Urinary bladder (tissue), 4 donors: Measurements from ENCODE around the gene PRKCE. TPM values are rescaled to one million over a fixed set of nuclear protein-coding genes. Genes with fewer than 3 reads are reported as not detected.
A peak's percentile ranks its signal among the peaks of the same experiment; 100 is the strongest.

Source experiments
- DNase-seq: peaks from one replicate; pipeline ENCODE4 v3.0.0-alpha.2; 2015; ENCODE audit errors: extremely low spot score
- H3K27ac ChIP-seq: one replicate; pipeline ENCODE4 v1.5.1; 2013; ENCODE audit warnings: low read depth, mild to moderate bottlenecking, moderate library complexity
- H3K36me3 ChIP-seq: one replicate; pipeline ENCODE4 v1.6.1; 2013; ENCODE audit warnings: mild to moderate bottlenecking, moderate library complexity; ENCODE audit not compliant: insufficient read depth
- H3K4me1 ChIP-seq: one replicate; pipeline ENCODE4 v1.6.1; 2013; ENCODE audit warnings: mild to moderate bottlenecking, moderate library complexity; ENCODE audit not compliant: insufficient read depth
- H3K4me3 ChIP-seq: one replicate; pipeline ENCODE4 v1.5.1; 2013; ENCODE audit warnings: low read depth, low read length
- WGBS: extraction: QIAGEN DNeasy Blood & Tissue Kit; methylation state at CpG from one replicate; pipeline ENCODE4 v1.1.7; 2013; 5-methylcytosine and 5-hydroxymethylcytosine counted together
- polyA plus RNA-seq: library from polyadenylated mRNA; stranded (reverse); fragments of 200-250 nt; gene quantifications from one replicate; pipeline ENCODE4 v1.2.3, GENCODE V29; 2013
- total RNA-seq: library from RNA; depleted of rRNA; stranded (reverse); fragments of >200 nt; gene quantifications from one replicate; pipeline ENCODE4 v1.2.3, GENCODE V29; 2014
- donor health status: healthy with polysubstance abuse.
- donor health status: healthy.

The PRKCE gene
- total and polyA plus RNA-seq, 2 donors: 9.9 to 29.7 TPM

DNA sequence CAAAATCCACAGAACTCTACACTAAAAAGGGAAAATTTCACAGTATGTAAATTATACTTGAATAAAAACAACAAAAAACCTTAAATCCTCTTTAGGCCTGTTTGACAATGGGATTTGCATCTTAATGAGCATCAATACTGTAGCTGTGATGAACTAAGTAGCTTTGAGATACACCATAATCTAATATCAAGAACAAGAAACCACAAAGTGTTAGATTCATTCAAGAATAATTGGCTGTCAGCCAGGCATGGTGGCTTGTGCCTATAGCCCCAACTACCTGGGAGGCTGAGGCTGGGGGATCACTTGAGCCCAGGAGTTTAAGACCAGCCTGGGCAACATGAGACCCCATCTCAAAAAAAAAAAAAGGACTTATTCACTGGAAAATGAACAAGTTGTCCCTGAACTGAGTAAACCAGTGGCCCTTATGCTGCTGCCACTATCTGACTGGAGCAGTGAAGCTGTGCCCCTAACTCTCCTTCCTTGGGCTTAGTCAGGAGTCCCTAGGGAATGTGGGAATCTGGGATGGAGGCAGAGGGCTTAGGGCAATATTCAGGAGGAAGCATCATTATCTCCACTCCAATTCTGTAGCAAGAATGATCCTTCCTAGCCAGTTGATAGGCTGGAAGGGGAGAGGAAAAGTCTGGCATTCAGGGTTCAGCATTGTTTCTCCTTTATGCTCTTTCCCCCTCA is 88.5 kb downstream of the PRKCE start:
- H3K4me3 ChIP-seq: no peak overlapping the region
- H3K27ac ChIP-seq: no peak overlapping the region
- no peaks in the 10 kb centered on the region for H3K4me1 ChIP-seq
- DNase-seq: no peak
- H3K36me3 ChIP-seq: no peaks in the 10 kb centered on the region

DNA sequence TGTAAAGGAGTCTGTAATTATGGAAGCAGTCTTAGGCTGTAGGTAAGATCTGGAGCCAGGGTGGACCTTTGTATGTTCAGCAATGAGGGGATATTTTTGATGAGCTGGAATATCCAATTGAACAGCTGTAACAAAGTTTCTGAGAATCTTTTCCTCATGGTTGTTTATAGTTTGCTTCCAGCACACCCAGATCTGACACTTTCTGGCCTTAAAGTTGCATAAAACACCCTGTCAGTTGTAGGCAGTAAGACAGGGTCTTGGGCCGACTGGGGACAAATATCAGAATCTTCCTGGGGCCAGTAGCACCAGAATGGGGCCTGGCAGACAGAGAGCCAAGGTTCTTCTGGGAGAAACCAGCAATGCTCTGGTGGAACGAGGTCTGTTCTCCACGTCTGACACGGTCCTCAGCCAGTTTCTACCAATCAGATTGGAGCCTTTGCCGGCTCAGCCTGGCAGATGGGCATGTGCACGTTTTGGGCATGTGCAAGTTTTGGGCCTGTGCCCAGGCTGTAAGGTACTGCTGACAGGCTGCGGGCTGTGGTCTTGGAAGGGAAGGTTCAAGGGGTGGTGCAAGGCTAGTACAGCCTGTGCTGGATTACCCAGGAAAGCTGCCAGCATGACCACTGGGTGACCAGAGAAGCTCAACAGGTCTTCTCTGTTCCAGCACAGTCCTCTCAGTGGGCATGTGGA is 89.8 kb downstream of the PRKCE start:
- no peak for DNase-seq
- WGBS: 56% methylated on average over 7 of the region's 7 CpGs
- no peak overlapping the region for H3K27ac ChIP-seq
- H3K4me3 ChIP-seq: no peak overlapping the region
- H3K36me3 ChIP-seq: no peaks in the 10 kb centered on the region
- H3K4me1 ChIP-seq: no peaks in the 10 kb centered on the region

GRCh38 chr2:45743531-45744396 is 92.3 kb downstream of the PRKCE start:
- Histone ChIP-seq H3K27ac (peak overlapping the region; percentile 82), H3K4me1 (no peaks in the 10 kb centered on the region)
- DNase-seq: peak; percentile 69

GRCh38 chr2:45745231-45745630 is 93.8 kb downstream of the PRKCE start:
- no peaks in the 10 kb centered on the region for H3K4me1 ChIP-seq
- H3K36me3 ChIP-seq: no peaks in the 10 kb centered on the region
- 64% methylated on average over 5 of the region's 5 CpGs for WGBS
- H3K27ac ChIP-seq: no peak overlapping the region
- H3K4me3 ChIP-seq: no peak overlapping the region
- DNase-seq: no peak

More at GRCh38 chr2:45743531-45744396, 92.3 kb downstream of the PRKCE start:
- Histone ChIP-seq H3K36me3 (no peaks in the 10 kb centered on the region), H3K4me3 (no peak overlapping the region)
- WGBS: 44% methylated on average over 12 of the region's 12 CpGs

- Histone ChIP-seq H3K27ac (no peak overlapping the region), H3K4me3 (no peak overlapping the region), H3K4me1 (no peaks in the 10 kb centered on the region), H3K36me3 (no peaks in the 10 kb centered on the region)
- no peak for DNase-seq
- over 99% methylated on average over 4 of the region's 4 CpGs for WGBS
Observed at GRCh38 chr2:45746888-45747287, 95.4 kb downstream of the PRKCE start.

GRCh38 chr2:45747363-45747762 is 95.9 kb downstream of the PRKCE start:
- no peak overlapping the region for H3K27ac ChIP-seq
- H3K4me1 ChIP-seq: no peaks in the 10 kb centered on the region
- no peak for DNase-seq
- no peaks in the 10 kb centered on the region for H3K36me3 ChIP-seq
- no peak overlapping the region for H3K4me3 ChIP-seq

GRCh38 chr2:45748239-45748638 is 96.8 kb downstream of the PRKCE start:
- DNase-seq: no peak
- WGBS: 64% methylated on average over 8 of the region's 8 CpGs
- no peaks in the 10 kb centered on the region for H3K36me3 ChIP-seq
- H3K4me1 ChIP-seq: no peaks in the 10 kb centered on the region
- H3K27ac ChIP-seq: no peak overlapping the region
- no peak overlapping the region for H3K4me3 ChIP-seq

DNA sequence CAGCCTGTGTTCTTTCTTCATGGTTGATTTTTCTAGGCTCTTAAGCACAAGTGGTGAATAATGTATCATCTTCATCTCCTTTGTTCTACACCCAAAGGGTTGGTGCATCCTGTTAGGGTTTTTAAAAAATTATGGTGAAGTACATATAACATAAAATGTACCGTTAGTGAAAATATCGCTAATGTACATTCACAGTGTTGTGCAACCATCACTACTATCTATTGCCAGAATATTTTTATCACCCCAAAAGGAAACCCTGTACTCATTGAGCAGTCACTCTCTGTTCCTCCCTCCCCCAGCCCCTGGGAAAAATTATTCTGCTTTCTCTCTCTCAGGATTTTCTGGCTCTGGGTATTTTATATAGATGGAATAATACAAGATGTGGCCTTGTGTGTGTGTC is 98.5 kb downstream of the PRKCE start:
- Histone ChIP-seq H3K27ac (no peak overlapping the region), H3K4me1 (no peaks in the 10 kb centered on the region), H3K4me3 (no peak overlapping the region), H3K36me3 (no peaks in the 10 kb centered on the region)
- DNase-seq: no peak
- 63% methylated on average over 2 of the region's 2 CpGs for WGBS

- H3K27ac ChIP-seq: no peak overlapping the region
- DNase-seq: no peak
- no peaks in the 10 kb centered on the region for H3K36me3 ChIP-seq
- WGBS: 94% methylated on average over 1 of the region's 1 CpG
- no peak overlapping the region for H3K4me3 ChIP-seq
- no peaks in the 10 kb centered on the region for H3K4me1 ChIP-seq
Observed at GRCh38 chr2:45750484-45750883, 99.0 kb downstream of the PRKCE start.

DNA sequence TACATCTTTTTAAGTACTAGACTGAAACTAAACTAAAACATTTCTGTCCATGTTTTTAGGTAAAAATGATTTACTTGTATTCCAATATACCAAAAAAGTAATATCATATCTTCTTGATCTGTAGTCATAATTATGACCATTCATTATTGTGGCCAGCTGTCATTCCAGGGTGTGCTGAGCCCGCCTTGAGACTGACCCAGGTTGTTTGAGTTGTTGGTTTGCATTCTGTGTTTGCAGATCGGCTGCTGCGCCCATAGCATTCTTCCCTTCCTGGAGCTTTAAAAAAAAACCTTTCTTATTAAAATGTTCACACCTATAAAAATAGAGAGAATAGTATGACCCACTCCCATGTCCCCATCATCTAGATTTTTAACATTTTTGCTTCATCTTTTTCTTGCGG is 101.9 kb downstream of the PRKCE start:
- no peak overlapping the region for H3K27ac ChIP-seq
- no peaks in the 10 kb centered on the region for H3K36me3 ChIP-seq
- 90% methylated on average over 4 of the region's 4 CpGs for WGBS
- no peaks in the 10 kb centered on the region for H3K4me1 ChIP-seq
- H3K4me3 ChIP-seq: no peak overlapping the region
- no peak for DNase-seq

DNA sequence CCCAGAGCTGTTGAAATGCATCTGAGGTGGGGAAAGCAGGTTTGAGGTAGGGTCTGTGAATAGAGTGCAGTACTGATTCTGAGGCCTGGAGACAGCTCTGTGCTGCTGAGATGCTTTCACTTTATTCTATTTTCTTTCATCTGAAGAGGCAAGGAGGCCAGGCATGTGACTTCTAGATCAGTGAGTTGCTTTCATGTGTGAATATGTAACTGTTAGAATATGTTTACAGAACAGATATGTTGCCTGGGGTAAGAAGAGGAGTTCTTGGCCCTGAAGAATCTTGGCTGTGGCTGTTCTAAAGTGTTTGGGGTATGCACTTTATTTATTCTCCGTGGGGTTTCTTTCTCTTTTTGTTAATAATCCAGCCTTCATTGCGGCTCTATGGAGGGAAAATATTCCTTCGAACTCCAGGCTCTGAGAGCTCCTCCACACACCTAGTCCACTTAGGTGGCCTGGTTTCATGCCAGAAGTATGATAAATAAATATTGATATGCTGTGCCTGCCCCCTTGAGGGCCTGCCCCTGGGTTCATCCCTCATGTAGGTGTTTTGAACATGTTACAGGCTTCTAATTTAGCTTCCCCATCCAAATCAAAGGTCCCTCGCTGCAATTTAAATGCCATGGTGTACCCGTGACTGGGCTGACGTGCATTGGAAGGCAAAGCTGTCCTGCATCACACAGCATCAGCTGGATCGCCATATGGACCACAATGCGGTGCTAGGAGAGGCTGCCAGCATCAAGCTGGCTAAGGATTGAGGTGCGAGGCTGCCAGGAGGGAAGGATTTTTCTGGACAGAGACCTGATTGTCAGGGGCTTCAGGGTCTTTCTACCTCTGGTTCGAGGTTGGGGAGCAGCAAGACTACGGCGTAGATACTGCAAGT is 102.9 kb downstream of the PRKCE start:
- DNase-seq: no peak
- Histone ChIP-seq H3K27ac (no peak overlapping the region), H3K36me3 (no peaks in the 10 kb centered on the region), H3K4me1 (no peaks in the 10 kb centered on the region), H3K4me3 (no peak overlapping the region)
- WGBS: 63% methylated on average over 12 of the region's 12 CpGs

- 62% methylated on average over 8 of the region's 8 CpGs for WGBS
- Histone ChIP-seq H3K36me3 (no peaks in the 10 kb centered on the region), H3K4me1 (no peaks in the 10 kb centered on the region), H3K27ac (no peak overlapping the region), H3K4me3 (no peak overlapping the region)
- no peak for DNase-seq
Observed at GRCh38 chr2:45755585-45756335, 104.3 kb downstream of the PRKCE start.
